GM18517 (cell line): ENCODE results near the gene MARK2.
A peak's percentile ranks its signal among the peaks of the same experiment; 100 is the strongest.

Experiments used
- ATAC-seq: cut with Tn5 transposase; IDR thresholded peaks from one replicate; pipeline ENCODE4 v1.9.1; 2021; ENCODE audit warnings: mild to moderate bottlenecking, moderate library complexity; ENCODE audit not compliant: unreplicated experiment

The MARK2 gene

GRCh38 chr11:63879598-63880402 lies 40.9 kb downstream of the MARK2 start:
- ATAC-seq: no peak

DNA sequence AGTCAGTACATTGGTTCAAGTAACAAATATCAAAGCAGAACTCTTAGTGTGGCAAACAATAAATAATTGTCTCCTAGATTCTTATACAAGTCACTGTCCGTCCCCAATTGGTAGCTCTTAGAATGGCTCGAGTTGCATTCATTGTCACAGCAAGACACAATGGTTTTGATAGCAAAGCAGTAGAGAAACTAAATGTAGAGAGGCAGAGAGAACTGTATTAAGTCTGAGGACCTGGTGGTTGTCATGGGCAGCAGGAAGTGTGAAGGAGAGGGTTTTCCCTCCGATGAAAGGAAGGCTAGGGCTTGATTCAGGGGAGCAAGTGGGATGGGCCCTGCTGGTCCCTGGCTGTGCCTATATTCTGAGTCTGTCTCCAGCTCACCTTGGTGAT lies 41.5 kb downstream of the MARK2 start:
- ATAC-seq: no peak

- ATAC-seq: no peak
Measured at GRCh38 chr11:63882555-63883242, 43.8 kb downstream of the MARK2 start.

GRCh38 chr11:63883791-63884190 lies 44.9 kb downstream of the MARK2 start:
- ATAC-seq: no peak

DNA sequence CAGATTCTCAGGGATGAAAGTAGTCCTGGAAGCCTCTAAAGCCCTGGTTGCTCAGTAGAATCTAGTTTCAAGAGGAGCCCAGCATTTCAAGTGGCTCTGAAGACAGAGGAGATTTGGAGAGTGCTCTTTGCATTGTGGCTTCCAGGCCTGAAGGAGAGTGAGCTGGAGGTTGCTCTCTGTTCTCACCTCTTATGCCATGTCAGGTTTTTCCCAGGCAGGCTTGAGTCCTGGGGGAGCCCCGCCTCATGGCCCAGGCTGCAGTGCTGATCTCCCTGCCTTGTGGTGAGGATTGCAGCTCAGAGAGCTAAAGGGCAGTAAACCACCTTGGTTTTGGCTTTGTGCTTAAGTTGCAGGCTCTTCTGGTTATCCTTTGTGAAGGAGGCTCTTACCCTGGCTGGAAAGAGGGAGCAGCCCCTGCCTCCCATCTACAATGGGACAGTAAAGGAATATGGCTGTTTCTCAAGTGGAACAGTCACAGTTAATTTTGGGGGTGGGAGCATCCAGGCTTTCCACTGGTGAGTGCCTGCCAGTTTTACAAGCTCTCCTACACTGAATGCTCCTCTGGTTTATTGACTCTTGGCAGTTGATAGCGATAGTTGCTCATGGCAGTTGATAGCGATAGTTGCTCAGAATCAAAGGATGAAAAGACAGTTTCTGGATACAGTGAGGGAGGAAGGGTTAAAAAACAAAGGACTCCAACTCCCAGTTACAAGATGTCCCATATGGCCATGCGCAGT lies 45.5 kb downstream of the MARK2 start:
- ATAC-seq: no peak

DNA sequence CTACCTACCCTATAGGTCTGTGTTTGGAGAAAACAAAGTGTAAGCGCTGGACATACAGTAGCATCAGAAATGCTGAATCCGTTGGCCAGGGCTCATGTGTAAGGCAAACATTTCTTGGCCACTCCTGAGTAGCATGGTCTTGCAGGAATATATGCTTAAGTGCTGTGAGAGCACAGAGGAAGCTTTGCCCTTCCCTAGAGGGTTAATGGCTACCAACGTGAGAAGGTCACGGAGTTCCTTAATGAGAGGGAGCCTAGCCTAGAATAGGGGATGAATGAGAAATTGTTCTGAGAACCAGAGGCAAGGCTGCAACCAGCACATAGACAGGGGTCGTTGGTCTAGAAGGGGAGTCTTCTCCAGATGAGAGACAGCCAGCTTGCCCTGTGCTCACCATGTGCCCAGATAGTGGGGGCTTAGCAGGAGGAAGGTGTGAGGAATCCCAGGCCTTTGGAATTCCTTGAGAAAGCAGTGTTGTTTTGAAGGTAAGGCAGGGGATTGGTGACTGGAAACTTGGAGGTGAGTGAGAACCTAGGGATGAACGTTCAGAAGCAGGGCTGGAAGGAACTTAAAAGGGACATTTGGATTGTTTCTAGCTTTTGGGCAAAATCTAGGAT lies 48.6 kb downstream of the MARK2 start:
- no peak for ATAC-seq

- peak; percentile 54 for ATAC-seq
Measured at GRCh38 chr11:63888170-63889086, 49.5 kb downstream of the MARK2 start.

DNA sequence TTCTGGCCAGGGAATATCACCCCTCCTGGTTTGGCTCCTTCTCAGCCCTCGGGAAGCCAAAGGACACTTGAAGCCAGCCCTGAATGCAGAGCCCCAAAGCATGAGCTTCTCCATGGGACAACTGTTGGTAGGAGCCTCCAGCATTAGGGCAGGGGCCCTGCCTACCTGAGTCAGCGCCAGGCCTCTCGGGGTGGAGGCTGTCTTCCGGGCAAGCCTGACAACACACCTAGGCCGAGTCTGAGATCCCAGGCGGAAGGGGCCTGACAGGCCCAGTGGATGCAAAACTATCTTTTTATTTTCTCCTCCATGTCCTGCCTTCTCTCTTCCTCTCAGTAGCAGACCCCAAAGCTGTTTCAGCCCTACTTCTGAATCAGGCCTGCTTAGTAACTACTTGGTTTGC lies 50.4 kb downstream of the MARK2 start:
- no peak for ATAC-seq

GRCh38 chr11:63890368-63890767 lies 51.5 kb downstream of the MARK2 start:
- no peak for ATAC-seq

GRCh38 chr11:63892228-63892627 lies 53.3 kb downstream of the MARK2 start:
- ATAC-seq: no peak

- ATAC-seq: no peak
Measured at GRCh38 chr11:63893355-63893754, 54.4 kb downstream of the MARK2 start.

- no peak for ATAC-seq
Measured at GRCh38 chr11:63896071-63896470, 57.2 kb downstream of the MARK2 start.

- no peak for ATAC-seq
Measured at GRCh38 chr11:63897459-63898146, 58.7 kb downstream of the MARK2 start.

- ATAC-seq: no peak
Measured at GRCh38 chr11:63901660-63902059, 62.8 kb downstream of the MARK2 start.

GRCh38 chr11:63903884-63904283 lies 65.0 kb downstream of the MARK2 start:
- ATAC-seq: no peak

DNA sequence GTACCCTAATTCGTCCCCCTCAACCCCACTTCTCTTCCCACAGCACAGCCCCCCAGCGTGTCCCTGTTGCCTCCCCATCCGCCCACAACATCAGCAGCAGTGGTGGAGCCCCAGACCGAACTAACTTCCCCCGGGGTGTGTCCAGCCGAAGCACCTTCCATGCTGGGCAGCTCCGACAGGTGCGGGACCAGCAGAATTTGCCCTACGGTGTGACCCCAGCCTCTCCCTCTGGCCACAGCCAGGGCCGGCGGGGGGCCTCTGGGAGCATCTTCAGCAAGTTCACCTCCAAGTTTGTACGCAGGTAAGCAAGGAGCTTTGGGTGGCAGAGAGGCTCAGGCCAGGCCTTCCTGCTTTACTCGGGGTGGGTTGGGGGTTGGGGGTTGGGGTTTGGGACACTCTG lies 65.8 kb downstream of the MARK2 start:
- no peak for ATAC-seq

GRCh38 chr11:63905179-63905578 lies 66.3 kb downstream of the MARK2 start:
- no peak for ATAC-seq

- ATAC-seq: no peak
Measured at GRCh38 chr11:63906087-63906486, 67.2 kb downstream of the MARK2 start.

GRCh38 chr11:63906585-63906984 lies 67.7 kb downstream of the MARK2 start:
- ATAC-seq: no peak

- ATAC-seq: no peak
Measured at GRCh38 chr11:63907063-63907462, 68.2 kb downstream of the MARK2 start.
